GM23248 (cell line): ENCODE measurements around the gene DARS1. TPM values are rescaled to one million over a fixed set of nuclear protein-coding genes. Genes with fewer than 3 reads are reported as not detected.
A peak's percentile ranks its signal among the peaks of the same experiment; 100 is the strongest.

ENCODE experiments used
- DNase-seq: peaks from one replicate; pipeline ENCODE4 v3.0.0-alpha.2; 2015
- H2AFZ ChIP-seq: fragments of 200-600 bp; sonication (generic); 2 replicates; pipeline ENCODE4 v1.6.1; 2016; ENCODE audit warnings: antibody characterized with exemption
- H3F3A ChIP-seq: fragments of 200-600 bp; sonication (generic); 2 replicates; pipeline ENCODE4 v1.6.1; 2016; ENCODE audit warnings: mild to moderate bottlenecking, antibody characterized with exemption, mixed run types; ENCODE audit not compliant: insufficient read depth
- H3K27ac ChIP-seq: fragments of 200-600 bp; sonication (generic); 2 replicates; pipeline ENCODE4 v1.5.1; 2016; ENCODE audit warnings: mild to moderate bottlenecking
- H3K27me3 ChIP-seq: fragments of 200-600 bp; sonication (generic); replicated peaks from 2 replicates; pipeline ENCODE4 v1.6.1; 2016; ENCODE audit warnings: mild to moderate bottlenecking; ENCODE audit not compliant: insufficient read depth
- H3K36me3 ChIP-seq: fragments of 200-600 bp; sonication (generic); 2 replicates; pipeline ENCODE4 v1.6.1; 2016; ENCODE audit warnings: low read depth, mild to moderate bottlenecking
- H3K4me1 ChIP-seq: fragments of 200-600 bp; sonication (generic); 2 replicates; pipeline ENCODE4 v1.6.1; 2016; ENCODE audit warnings: mild to moderate bottlenecking; ENCODE audit not compliant: insufficient read depth
- H3K4me2 ChIP-seq: fragments of 200-600 bp; sonication (generic); one replicate; pipeline ENCODE4 v1.6.1; 2016; ENCODE audit warnings: mild to moderate bottlenecking; ENCODE audit not compliant: unreplicated experiment
- H3K4me3 ChIP-seq: fragments of 200-600 bp; sonication (generic); 2 replicates; pipeline ENCODE4 v1.5.1; 2016; ENCODE audit warnings: mild to moderate bottlenecking
- H3K79me2 ChIP-seq: fragments of 200-600 bp; sonication (generic); 2 replicates; pipeline ENCODE4 v1.6.1; 2016; ENCODE audit warnings: mild to moderate bottlenecking; ENCODE audit not compliant: insufficient read depth
- H3K9ac ChIP-seq: fragments of 200-600 bp; sonication (generic); 2 replicates; pipeline ENCODE4 v1.6.1; 2016; ENCODE audit warnings: mild to moderate bottlenecking
- H3K9me2 ChIP-seq: fragments of 200-600 bp; sonication (generic); 2 replicates; pipeline ENCODE4 v1.6.1; 2016; ENCODE audit warnings: mixed run types, mild to moderate bottlenecking, moderate library complexity; ENCODE audit not compliant: insufficient read depth
- H3K9me3 ChIP-seq: fragments of 200-600 bp; sonication (generic); one replicate; pipeline ENCODE4 v1.6.1; 2017; ENCODE audit warnings: low read depth
- H4K20me1 ChIP-seq: fragments of 200-600 bp; sonication (generic); 2 replicates; pipeline ENCODE4 v1.6.0; 2016; ENCODE audit not compliant: insufficient read depth
- EZH2 ChIP-seq: fragments of 200-600 bp; sonication (generic); IDR thresholded peaks from 2 replicates; pipeline ENCODE4 v1.6.1; 2018; ENCODE audit warnings: antibody characterized with exemption, mild to moderate bottlenecking; ENCODE audit not compliant: insufficient read depth, poor library complexity, severe bottlenecking
- EZH2phosphoT487 ChIP-seq: fragments of 200-600 bp; sonication (generic); IDR thresholded peaks from 2 replicates; pipeline ENCODE4 v1.6.1; 2018; ENCODE audit warnings: antibody characterized with exemption, moderate library complexity, mild to moderate bottlenecking, low read depth; ENCODE audit not compliant: insufficient read depth
- WGBS, 2 experiments: methylation state at CpG; one replicate each; pipeline ENCODE4 v1.1.6; 2015 to 2017; ENCODE audit warnings: low lambda C conversion rate in 2 of 2, low coverage in 1 of 2; ENCODE audit errors: missing lambda C conversion rate in 2 of 2; 5-methylcytosine and 5-hydroxymethylcytosine counted together
- in situ Hi-C: fragments of 300-500 bp; cut with MboI; formaldehyde crosslinking; loops from 2 replicates; pipeline ENCODE4 v1.15.0; 2020
- polyA plus RNA-seq: library from polyadenylated mRNA; unstranded; fragments of >200 nt; fragmentation: Nextera tagmentation; extraction: Ambion mirVana; gene quantifications from 2 replicates; pipeline ENCODE4 v1.2.1, GENCODE V29; 2016
- total RNA-seq: library from RNA; depleted of rRNA; stranded (reverse); fragments of >200 nt; shearing (Covaris generic); gene quantifications from 2 replicates; pipeline ENCODE4 v1.2.3, GENCODE V29; 2014

Gene DARS1
- total and polyA plus RNA-seq, 2 experiments from 2014 or later: 109 to 121 TPM

GRCh38 chr2:135948141-135948540 is 37.3 kb downstream of the DARS1 start:
- Histone ChIP-seq H3K4me1 (peaks cover 24% of the 10 kb centered on the region), H3K9ac (peak overlapping the region; percentile 29; the same call in 1 of the 2 replicates), H3K4me2 (peak overlapping the region; percentile 41), H2AFZ (no peak overlapping the region), H3K27me3 (no peaks in the 10 kb centered on the region), H3K36me3 (peaks cover 16% of the 10 kb centered on the region; the same call in 1 of the 2 replicates), H3K79me2 (peaks cover 83% of the 10 kb centered on the region), H3F3A (peaks cover 18% of the 10 kb centered on the region; the same call in 1 of the 2 replicates), H3K4me3 (no peak overlapping the region), H3K9me3 (no peaks in the 10 kb centered on the region), H4K20me1 (peaks cover 7% of the 10 kb centered on the region; the same call in 1 of the 2 replicates), H3K27ac (peak overlapping the region; percentile 52), H3K9me2 (no peaks in the 10 kb centered on the region)
- TF ChIP-seq EZH2: no peak
- TF ChIP-seq EZH2phosphoT487: no peak
- in situ Hi-C loops: no loop called here
- DNase-seq: no peak
- 97 to 100% methylated on average over 1 of the region's 1 CpG for WGBS, 2 experiments

DNA sequence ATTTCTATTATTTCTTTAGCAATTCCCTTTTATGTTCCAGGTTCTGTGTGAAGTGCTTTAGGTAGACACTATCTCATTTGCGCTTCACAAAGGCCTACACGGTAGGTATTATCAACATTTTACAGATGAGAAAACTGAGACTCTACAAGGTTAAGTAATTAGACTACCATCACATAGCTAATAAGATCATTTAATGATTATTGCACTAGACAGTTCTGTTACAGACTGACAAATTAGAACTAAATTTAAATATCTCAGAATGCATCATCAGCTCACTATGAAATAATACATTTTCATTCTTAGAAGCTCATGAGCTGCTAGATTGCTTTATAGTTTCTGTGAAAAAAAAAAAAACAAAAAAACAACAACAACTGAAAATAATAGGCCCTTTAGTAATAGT is 37.9 kb downstream of the DARS1 start:
- H3K4me1 ChIP-seq: peaks cover 24% of the 10 kb centered on the region
- peaks cover 7% of the 10 kb centered on the region; the same call in 1 of the 2 replicates for H4K20me1 ChIP-seq

DNA sequence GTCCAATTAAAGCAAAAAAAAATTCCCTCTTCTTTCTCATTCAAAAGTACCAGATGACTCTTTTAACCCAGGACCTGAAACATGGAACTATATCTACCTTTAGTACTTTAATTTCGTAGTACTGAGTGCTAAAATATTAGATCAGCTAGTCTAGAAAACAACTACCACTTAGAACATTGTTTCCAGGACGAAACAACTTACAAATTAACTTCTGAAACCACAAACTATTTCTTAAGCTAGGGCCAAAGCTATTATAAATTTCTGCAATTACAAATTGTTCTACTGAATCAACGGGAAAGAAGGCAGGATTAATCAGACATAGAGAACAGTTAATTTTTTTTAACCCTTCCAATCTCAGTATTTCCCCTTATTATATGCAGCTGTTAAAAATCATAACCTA is 39.9 kb downstream of the DARS1 start:
- Histone ChIP-seq H3K4me1 (peaks cover 24% of the 10 kb centered on the region), H3K9me2 (no peaks in the 10 kb centered on the region), H3K27me3 (no peaks in the 10 kb centered on the region), H2AFZ (no peak overlapping the region), H4K20me1 (peaks cover 7% of the 10 kb centered on the region; the same call in 1 of the 2 replicates), H3K9me3 (no peaks in the 10 kb centered on the region), H3K4me3 (no peak overlapping the region), H3K4me2 (no peak overlapping the region), H3K27ac (no peak overlapping the region), H3K9ac (no peak overlapping the region), H3F3A (peaks cover 18% of the 10 kb centered on the region; the same call in 1 of the 2 replicates), H3K79me2 (peaks cover 64% of the 10 kb centered on the region), H3K36me3 (peaks cover 9% of the 10 kb centered on the region; the same call in 1 of the 2 replicates)
- DNase-seq: peak; percentile 17
- in situ Hi-C loops: no loop called here
- 25 to 29% methylated on average over 3 of the region's 3 CpGs for WGBS, 2 experiments
- TF ChIP-seq EZH2phosphoT487 (no peak), EZH2 (no peak)

More for the DNA sequence above, 37.9 kb downstream of the DARS1 start:
- Histone ChIP-seq H3K4me3 (no peak overlapping the region), H3K27ac (no peak overlapping the region), H3F3A (peaks cover 18% of the 10 kb centered on the region; the same call in 1 of the 2 replicates), H3K9me2 (no peaks in the 10 kb centered on the region), H3K36me3 (peaks cover 16% of the 10 kb centered on the region), H3K4me2 (no peak overlapping the region), H3K9me3 (no peaks in the 10 kb centered on the region), H3K79me2 (peaks cover 77% of the 10 kb centered on the region), H2AFZ (no peak overlapping the region), H3K9ac (no peak overlapping the region), H3K27me3 (no peaks in the 10 kb centered on the region)
- 98 to 100% methylated on average over 2 of the region's 2 CpGs for WGBS, 2 experiments
- DNase-seq: no peak
- in situ Hi-C loops: no loop called here
- TF ChIP-seq EZH2 (no peak), EZH2phosphoT487 (no peak)

DNA sequence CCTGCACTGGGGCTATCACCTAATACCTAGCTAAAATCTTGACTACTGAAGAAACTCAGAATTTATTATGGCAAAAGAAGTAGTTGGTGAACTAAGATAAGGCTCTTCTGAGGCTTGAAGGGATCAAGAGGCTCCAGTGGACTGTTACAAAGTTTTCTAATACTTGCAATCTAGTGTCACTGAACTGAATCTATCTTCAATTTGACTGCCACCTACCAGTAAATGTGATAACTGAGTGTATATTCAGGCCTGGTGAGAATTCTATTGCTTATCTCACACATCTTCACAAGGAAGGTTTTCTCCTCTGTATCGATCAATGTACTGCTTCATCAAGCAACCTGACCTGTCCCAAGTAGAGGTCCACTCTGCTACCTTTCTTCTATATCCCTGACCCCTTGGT is 40.8 kb downstream of the DARS1 start:
- peaks cover 63% of the 10 kb centered on the region for H3K79me2 ChIP-seq

More for the DNA sequence above, 40.8 kb downstream of the DARS1 start:
- 100% methylated on average over 1 of the region's 1 CpG for WGBS, 2 experiments
- Histone ChIP-seq H3K9me3 (no peaks in the 10 kb centered on the region), H3K9me2 (no peaks in the 10 kb centered on the region), H4K20me1 (peaks cover 7% of the 10 kb centered on the region; the same call in 1 of the 2 replicates), H2AFZ (no peak overlapping the region), H3K9ac (no peak overlapping the region), H3F3A (peaks cover 10% of the 10 kb centered on the region; the same call in 1 of the 2 replicates), H3K36me3 (peaks cover 9% of the 10 kb centered on the region; the same call in 1 of the 2 replicates), H3K27ac (no peak overlapping the region), H3K4me2 (no peak overlapping the region), H3K4me1 (peaks cover 23% of the 10 kb centered on the region), H3K27me3 (no peaks in the 10 kb centered on the region), H3K4me3 (no peak overlapping the region)
- in situ Hi-C loops: no loop called here
- no peak for DNase-seq
- no peak for TF ChIP-seq EZH2phosphoT487
